Activated CD4-positive, alpha-beta T cell treated with anti-CD3 and anti-CD28 coated beads, Interleukin-2, amount 10 ng/mL, durations not matched to agents 24 days and 14 days (primary cell): ENCODE measurements around the gene RRAGC. TPM values are rescaled to one million over a fixed set of nuclear protein-coding genes. Genes with fewer than 3 reads are reported as not detected.

Experiments used
- DNase-seq: peaks from one replicate; pipeline ENCODE4 v3.0.0; 2022
- H3K27ac Mint-ChIP-seq: one replicate; pipeline ENCODE4 v1.8.0; 2022; ENCODE audit warnings: mild to moderate bottlenecking, mixed read lengths
- H3K27me3 Mint-ChIP-seq: one replicate; pipeline ENCODE4 v1.8.0; 2022; ENCODE audit warnings: mixed read lengths
- H3K36me3 Mint-ChIP-seq: one replicate; pipeline ENCODE4 v1.8.0; 2022; ENCODE audit warnings: low read depth, mild to moderate bottlenecking, mixed read lengths
- H3K4me1 Mint-ChIP-seq: one replicate; pipeline ENCODE4 v1.8.0; 2021; ENCODE audit warnings: mixed read lengths
- H3K4me3 Mint-ChIP-seq: one replicate; pipeline ENCODE4 v1.8.0; 2022; ENCODE audit warnings: mild to moderate bottlenecking, moderate library complexity, mixed read lengths
- H3K9me3 Mint-ChIP-seq: one replicate; pipeline ENCODE4 v1.8.0; 2021; ENCODE audit warnings: mixed read lengths
- intact Hi-C: fragments of 100-400 bp; cut with micrococcal nuclease; formaldehyde crosslinking; loops from one replicate; pipeline ENCODE4 v1.15.1; 2023
- total RNA-seq: library from RNA; stranded (reverse); gene quantifications from 2 replicates; pipeline ENCODE4 v1.2.3, GENCODE V29; 2022

Gene RRAGC
- 10.9 and 11.0 TPM in 2 replicates for total RNA-seq

DNA sequence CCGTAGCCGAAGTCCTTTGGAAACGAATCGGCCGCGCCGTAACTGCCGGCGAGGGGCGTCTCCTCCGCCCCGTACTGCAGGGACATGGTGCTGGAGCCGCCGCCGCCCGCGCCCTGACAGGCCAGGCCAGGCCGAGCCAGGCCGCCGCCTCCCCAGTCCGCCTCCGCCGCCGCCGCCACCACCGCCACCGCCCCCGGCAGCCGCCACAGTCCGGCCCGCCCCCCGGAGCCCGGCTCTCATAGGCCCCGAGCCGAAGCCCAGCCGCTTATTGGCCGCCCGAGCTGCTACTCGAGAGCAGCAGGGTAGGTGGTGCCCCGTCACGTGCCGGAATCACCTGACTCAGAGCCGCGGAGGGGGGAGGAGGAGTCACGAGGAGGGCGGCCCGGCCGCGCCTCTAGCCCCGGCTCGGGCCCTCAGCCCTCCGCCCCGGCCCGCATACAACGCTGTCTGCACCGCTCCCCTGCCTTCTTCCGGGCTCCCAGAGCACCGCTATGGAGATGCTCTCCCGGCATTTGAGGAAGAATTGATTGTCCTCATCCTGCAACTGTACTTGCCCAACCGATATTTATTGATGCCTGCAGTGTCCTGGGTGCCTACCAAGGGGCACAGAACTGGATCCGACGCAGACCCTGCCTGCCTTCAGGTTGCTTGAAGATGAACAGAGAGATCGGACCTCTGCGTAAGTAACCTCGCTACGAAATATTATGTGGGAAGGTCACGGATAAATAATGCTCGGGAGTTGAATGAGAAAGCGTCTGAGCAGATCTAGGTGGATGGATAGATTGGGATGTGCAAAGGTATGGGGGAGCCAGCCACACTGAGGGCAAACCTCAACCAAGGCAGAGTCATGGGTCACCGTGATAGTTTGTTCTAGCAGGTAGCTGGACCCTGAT is at the start of gene RRAGC:
Gene RRAGC (minus strand): TSS at position 212 of the 893 bp plus-strand sequence. CDS start 126 bp downstream, at position 86.
- intact Hi-C loops: loop anchor here (1.0 to 10.0 kb wide), 4 partner anchors 13 to 1385 kb away; partner anchors contain the start of genes AKIRIN1, CDCA8, MYCBP and ZC3H12A
- no peaks in the 10 kb centered on the region for H3K27me3 Mint-ChIP-seq
- peak; percentile 100 for DNase-seq
- H3K4me1 Mint-ChIP-seq: peaks cover 24% of the 10 kb centered on the region
- H3K9me3 Mint-ChIP-seq: no peaks in the 10 kb centered on the region
- peak within 1 kb of the TSS; percentile 88 for H3K4me3 Mint-ChIP-seq
- H3K27ac Mint-ChIP-seq: peak within 1 kb of the TSS; percentile 77
- H3K36me3 Mint-ChIP-seq: peaks cover 31% of the 10 kb centered on the region

- no peaks in the 10 kb centered on the region for H3K9me3 Mint-ChIP-seq
- intact Hi-C loops: no loop called here
- H3K4me1 Mint-ChIP-seq: no peaks in the 10 kb centered on the region
- H3K36me3 Mint-ChIP-seq: no peaks in the 10 kb centered on the region
- DNase-seq: no peak
- no peak overlapping the region for H3K27ac Mint-ChIP-seq
- no peak overlapping the region for H3K4me3 Mint-ChIP-seq
- no peaks in the 10 kb centered on the region for H3K27me3 Mint-ChIP-seq
These were observed 49.2 kb upstream of the RRAGC start for GRCh38 chr1:38908821-38909220.

DNA sequence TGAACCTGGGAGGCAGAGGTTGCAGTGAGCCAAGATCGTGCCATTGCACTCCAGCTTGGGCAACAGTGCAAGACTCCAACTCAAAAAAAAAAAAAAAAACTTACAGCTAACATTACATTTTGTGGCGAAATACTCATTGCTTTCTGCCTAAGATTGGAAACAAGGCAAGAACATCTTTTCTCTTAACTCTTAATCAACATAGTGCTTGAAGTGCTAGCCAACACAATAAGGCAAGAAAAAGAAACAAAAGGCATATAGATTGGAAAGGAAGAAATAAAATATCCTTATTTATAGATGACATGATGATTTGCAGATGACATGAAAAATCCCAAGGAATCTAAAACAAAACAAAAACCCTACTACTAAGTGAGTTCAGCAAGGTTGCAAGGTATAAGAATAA is 46.4 kb upstream of the RRAGC start:
- DNase-seq: no peak
- H3K4me3 Mint-ChIP-seq: no peak overlapping the region
- H3K4me1 Mint-ChIP-seq: no peaks in the 10 kb centered on the region
- H3K9me3 Mint-ChIP-seq: no peaks in the 10 kb centered on the region
- intact Hi-C loops: no loop called here
- no peak overlapping the region for H3K27ac Mint-ChIP-seq
- H3K27me3 Mint-ChIP-seq: peaks cover 2% of the 10 kb centered on the region
- no peaks in the 10 kb centered on the region for H3K36me3 Mint-ChIP-seq

GRCh38 chr1:38899560-38899959 is 40.0 kb upstream of the RRAGC start:
- DNase-seq: no peak
- Mint-ChIP-seq H3K27me3 (peaks cover 2% of the 10 kb centered on the region), H3K4me1 (no peaks in the 10 kb centered on the region), H3K27ac (no peak overlapping the region), H3K4me3 (no peak overlapping the region), H3K36me3 (no peaks in the 10 kb centered on the region), H3K9me3 (no peaks in the 10 kb centered on the region)
- intact Hi-C loops: no loop called here

DNA sequence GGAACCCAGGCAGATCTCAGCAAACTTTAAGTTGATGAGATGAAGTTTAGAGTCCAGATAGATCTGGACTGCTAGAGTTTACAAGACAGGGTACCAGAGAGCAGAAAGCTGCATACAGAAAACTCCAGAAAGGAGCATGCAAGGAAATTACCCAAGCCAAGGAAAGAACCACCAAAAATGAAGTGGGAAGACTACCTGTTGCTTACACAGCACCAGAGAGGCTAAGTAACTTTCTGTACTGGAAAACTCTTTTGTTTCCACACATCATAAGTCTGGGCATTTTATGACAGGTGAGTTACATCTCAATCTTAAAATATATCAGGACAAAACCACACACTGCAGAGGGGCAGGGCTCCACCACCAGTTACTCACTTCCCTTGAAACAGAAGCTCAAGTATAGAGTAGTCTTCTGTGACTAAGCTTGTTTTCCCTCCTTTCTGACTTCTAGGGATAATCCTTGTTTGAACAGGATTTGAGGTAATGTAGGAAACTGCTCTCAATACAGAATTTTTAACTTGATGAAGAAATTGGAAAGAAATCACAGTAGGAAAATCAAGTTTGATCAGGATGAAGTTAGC is 39.2 kb upstream of the RRAGC start:
- no peak for DNase-seq
- intact Hi-C loops: no loop called here
- H3K27ac Mint-ChIP-seq: no peak overlapping the region
- peaks cover 2% of the 10 kb centered on the region for H3K27me3 Mint-ChIP-seq
- no peaks in the 10 kb centered on the region for H3K36me3 Mint-ChIP-seq
- no peaks in the 10 kb centered on the region for H3K9me3 Mint-ChIP-seq
- no peak overlapping the region for H3K4me3 Mint-ChIP-seq
- H3K4me1 Mint-ChIP-seq: no peaks in the 10 kb centered on the region

DNA sequence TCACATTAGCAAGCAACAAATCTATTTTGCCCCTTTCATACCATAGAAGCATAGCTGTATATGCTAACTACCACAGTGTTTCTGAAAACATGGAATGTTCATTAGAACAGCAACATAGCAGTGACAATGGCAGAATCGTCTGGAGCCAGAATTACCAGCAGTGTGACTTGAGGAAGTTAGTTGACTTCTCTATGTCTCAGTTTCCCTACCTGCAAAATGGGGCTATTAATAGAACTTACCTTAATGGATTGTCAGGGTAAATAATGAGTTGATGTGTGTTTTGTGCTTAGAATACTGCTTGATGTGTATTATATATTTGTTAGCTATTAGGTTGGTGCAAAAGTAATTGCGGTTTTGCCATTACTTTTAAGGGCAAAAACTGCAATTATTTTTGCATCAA is 36.6 kb upstream of the RRAGC start:
- no peak for DNase-seq
- Mint-ChIP-seq H3K4me1 (no peaks in the 10 kb centered on the region), H3K36me3 (no peaks in the 10 kb centered on the region), H3K4me3 (no peak overlapping the region), H3K27me3 (peaks cover 2% of the 10 kb centered on the region), H3K27ac (no peak overlapping the region), H3K9me3 (no peaks in the 10 kb centered on the region)
- intact Hi-C loops: no loop called here

DNA sequence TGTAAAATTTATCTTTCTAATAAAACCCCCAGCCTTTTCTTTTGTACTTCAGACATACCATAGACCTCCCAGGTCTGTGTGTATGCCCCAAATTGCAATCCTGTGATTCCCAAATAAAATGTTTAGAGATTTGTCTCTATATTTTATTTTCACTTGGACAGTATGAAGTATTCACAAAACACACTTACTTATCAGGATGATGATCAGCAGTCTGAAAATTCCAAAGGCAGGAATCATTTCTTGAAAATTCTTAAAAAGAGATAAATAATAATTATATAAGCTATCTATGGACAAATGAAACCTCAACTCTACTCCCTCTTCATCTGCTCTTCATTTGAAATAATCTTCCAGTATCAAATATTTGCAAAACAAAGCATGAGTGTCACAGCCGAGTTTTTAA is 33.4 kb upstream of the RRAGC start:
- H3K4me1 Mint-ChIP-seq: no peaks in the 10 kb centered on the region
- intact Hi-C loops: no loop called here
- no peaks in the 10 kb centered on the region for H3K9me3 Mint-ChIP-seq
- H3K27me3 Mint-ChIP-seq: peaks cover 9% of the 10 kb centered on the region
- no peak overlapping the region for H3K4me3 Mint-ChIP-seq
- H3K27ac Mint-ChIP-seq: no peak overlapping the region
- H3K36me3 Mint-ChIP-seq: no peaks in the 10 kb centered on the region
- DNase-seq: no peak

DNA sequence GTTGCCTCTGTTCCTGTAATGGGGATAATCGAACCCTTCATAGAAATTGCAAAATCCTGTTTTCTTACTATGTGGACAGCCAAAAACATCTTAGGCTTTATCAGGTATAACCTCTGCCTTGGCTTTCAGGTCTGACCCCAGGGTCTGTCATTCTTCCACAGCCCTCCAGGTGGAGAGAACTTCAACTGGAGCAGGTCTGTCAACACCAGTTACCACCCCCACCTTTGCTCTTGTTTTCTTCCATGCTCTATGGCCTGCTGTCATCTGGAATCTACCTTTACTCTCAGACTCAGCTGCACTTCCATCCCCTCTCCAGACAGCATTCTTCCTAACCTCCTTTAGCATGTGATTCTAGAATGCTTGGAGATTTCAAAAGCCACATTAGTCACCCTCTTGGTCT is 32.2 kb upstream of the RRAGC start:
- no peaks in the 10 kb centered on the region for H3K9me3 Mint-ChIP-seq
- no peak overlapping the region for H3K27ac Mint-ChIP-seq
- no peak overlapping the region for H3K4me3 Mint-ChIP-seq
- H3K36me3 Mint-ChIP-seq: no peaks in the 10 kb centered on the region
- H3K4me1 Mint-ChIP-seq: no peaks in the 10 kb centered on the region
- H3K27me3 Mint-ChIP-seq: peaks cover 10% of the 10 kb centered on the region
- intact Hi-C loops: no loop called here
- no peak for DNase-seq

- Mint-ChIP-seq H3K4me1 (no peaks in the 10 kb centered on the region), H3K4me3 (no peak overlapping the region), H3K27me3 (peaks cover 22% of the 10 kb centered on the region), H3K27ac (no peak overlapping the region), H3K36me3 (no peaks in the 10 kb centered on the region), H3K9me3 (no peaks in the 10 kb centered on the region)
- intact Hi-C loops: no loop called here
- DNase-seq: no peak
These were observed 30.0 kb upstream of the RRAGC start for GRCh38 chr1:38889589-38889988.

DNA sequence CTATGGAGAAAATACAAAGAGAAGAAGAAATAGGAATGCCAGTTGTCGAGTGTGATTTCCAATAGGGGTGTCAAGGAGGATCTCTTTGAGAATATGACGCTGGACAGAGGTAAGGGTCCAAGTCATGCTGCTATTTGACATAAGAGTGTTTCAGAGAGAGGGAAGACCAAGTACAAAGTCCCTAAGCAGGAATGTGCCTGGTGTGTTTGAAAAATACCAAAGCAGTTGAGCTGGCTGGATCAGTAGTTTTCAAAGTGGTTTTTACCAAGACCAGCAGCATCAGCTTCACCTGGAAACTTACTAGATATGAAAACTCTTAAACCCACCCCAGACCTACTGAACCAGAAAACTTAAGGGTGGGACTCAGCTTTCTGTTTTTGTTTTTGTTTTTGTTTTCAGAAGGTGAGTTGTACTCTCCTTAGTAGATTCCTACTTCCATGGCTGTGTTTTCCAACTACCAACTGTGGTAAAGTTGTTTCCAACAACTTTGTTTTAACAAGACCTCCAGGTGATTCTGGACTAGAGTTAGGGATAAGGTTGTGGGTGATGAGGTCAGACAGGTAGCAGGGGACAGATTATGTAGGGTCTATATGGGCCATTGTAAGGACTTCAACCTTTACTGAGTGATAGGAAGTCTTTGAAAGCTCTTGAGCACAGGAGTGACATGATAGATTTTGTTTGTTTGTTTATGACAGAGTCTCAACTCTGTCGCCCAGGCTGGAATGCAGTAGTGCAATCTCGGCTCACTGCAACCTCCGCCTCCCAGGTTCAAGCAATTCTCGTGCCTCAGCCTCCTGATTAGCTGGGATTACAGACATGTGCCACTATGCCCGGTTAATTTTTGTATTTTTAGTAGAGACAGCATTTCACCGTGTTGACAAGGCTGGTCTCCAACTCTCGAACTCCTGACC is 29.1 kb upstream of the RRAGC start:
- H3K9me3 Mint-ChIP-seq: no peaks in the 10 kb centered on the region
- no peak for DNase-seq
- no peak overlapping the region for H3K27ac Mint-ChIP-seq
- H3K4me1 Mint-ChIP-seq: no peaks in the 10 kb centered on the region
- intact Hi-C loops: no loop called here
- no peak overlapping the region for H3K4me3 Mint-ChIP-seq
- peaks cover 22% of the 10 kb centered on the region for H3K27me3 Mint-ChIP-seq
- no peaks in the 10 kb centered on the region for H3K36me3 Mint-ChIP-seq

- H3K4me3 Mint-ChIP-seq: no peak overlapping the region
- no peak overlapping the region for H3K27ac Mint-ChIP-seq
- no peaks in the 10 kb centered on the region for H3K36me3 Mint-ChIP-seq
- no peak for DNase-seq
- peaks cover 23% of the 10 kb centered on the region for H3K27me3 Mint-ChIP-seq
- H3K4me1 Mint-ChIP-seq: no peaks in the 10 kb centered on the region
- intact Hi-C loops: no loop called here
- H3K9me3 Mint-ChIP-seq: no peaks in the 10 kb centered on the region
These were observed 25.5 kb upstream of the RRAGC start for GRCh38 chr1:38885092-38885491.

DNA sequence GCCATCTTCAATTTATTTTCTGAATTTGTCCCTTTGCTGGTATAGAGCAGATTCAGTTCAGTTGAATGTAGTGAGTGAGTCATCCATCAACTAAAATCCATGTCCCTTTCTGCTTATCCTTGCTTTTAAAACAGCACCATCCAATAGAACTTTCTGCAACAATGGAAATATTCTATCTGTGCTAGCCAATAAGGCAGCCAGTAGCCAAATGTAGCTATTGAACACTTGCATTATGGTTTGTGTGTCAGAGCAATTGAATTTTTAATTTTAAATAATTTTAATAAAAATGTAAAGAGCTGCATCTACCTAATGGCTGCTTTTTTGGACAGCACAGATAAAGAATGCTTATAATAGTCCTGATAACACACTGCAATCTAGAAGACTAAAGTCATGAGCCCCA is 21.9 kb upstream of the RRAGC start, which contains the start of gene GJA9:
Gene GJA9 (minus strand): TSS at position 101 of the 400 bp plus-strand sequence. CDS start 5,489 bp downstream, outside the sequence.
- Mint-ChIP-seq H3K36me3 (no peaks in the 10 kb centered on the region), H3K4me1 (no peaks in the 10 kb centered on the region), H3K27me3 (peaks cover 12% of the 10 kb centered on the region), H3K27ac (no peak within 1 kb of the TSS), H3K4me3 (no peak within 1 kb of the TSS), H3K9me3 (no peaks in the 10 kb centered on the region)
- intact Hi-C loops: no loop called here
- DNase-seq: no peak

GRCh38 chr1:38875811-38876210 is 16.2 kb upstream of the RRAGC start:
- DNase-seq: no peak
- H3K27me3 Mint-ChIP-seq: no peaks in the 10 kb centered on the region
- no peak overlapping the region for H3K27ac Mint-ChIP-seq
- H3K9me3 Mint-ChIP-seq: no peaks in the 10 kb centered on the region
- peaks cover 26% of the 10 kb centered on the region for H3K4me1 Mint-ChIP-seq
- H3K4me3 Mint-ChIP-seq: no peak overlapping the region
- intact Hi-C loops: no loop called here
- H3K36me3 Mint-ChIP-seq: peaks cover 3% of the 10 kb centered on the region
